ENCODE data around the gene FUT6.

DNA sequence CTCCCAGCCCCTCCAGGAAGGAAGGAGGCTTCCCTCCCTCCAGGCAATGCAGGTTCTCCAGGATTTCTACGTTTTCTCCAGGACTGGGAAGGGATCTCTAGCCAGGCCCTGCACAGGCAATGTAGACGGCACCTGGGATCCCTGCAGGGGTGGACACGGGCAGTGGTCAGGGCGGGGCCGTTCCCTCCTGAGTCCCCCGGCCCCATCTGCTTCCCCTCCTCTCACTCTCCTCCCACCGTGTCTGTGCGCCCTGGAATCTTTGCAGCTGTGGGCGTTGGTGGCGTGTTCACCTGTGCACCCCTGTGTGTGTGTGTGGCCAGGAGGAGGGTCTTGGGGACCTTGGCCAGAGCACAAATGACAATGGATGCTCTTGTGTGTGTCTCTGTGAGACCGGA lies 24.7 kb downstream of the FUT6 start:
- TF ChIP-seq, protein P1, sequence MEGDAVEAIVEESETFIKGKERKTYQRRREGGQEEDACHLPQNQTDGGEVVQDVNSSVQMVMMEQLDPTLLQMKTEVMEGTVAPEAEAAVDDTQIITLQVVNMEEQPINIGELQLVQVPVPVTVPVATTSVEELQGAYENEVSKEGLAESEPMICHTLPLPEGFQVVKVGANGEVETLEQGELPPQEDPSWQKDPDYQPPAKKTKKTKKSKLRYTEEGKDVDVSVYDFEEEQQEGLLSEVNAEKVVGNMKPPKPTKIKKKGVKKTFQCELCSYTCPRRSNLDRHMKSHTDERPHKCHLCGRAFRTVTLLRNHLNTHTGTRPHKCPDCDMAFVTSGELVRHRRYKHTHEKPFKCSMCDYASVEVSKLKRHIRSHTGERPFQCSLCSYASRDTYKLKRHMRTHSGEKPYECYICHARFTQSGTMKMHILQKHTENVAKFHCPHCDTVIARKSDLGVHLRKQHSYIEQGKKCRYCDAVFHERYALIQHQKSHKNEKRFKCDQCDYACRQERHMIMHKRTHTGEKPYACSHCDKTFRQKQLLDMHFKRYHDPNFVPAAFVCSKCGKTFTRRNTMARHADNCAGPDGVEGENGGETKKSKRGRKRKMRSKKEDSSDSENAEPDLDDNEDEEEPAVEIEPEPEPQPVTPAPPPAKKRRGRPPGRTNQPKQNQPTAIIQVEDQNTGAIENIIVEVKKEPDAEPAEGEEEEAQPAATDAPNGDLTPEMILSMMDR (IDR thresholded peaks at IDR 0.05) = no peak
- TF ChIP-seq POLR2A (IDR thresholded peaks at IDR 0.05) (no peak), POLR2AphosphoS5 (IDR thresholded peaks at IDR 0.05) (no peak)
